WTC11 (cell line): ENCODE results near the gene EPHB6.

Experiments
- NR3C1 ChIP-seq: sonication (generic); formaldehyde crosslinking; conservative IDR thresholded peaks from 2 replicates; pipeline ENCODE4 v1.8.1; 2023; ENCODE audit warnings: low read depth, mild to moderate bottlenecking, missing genetic modification reagents
- TF ChIP-seq, protein P1 (sequence below): fragments of 200-600 bp; IDR thresholded peaks from 2 replicates; pipeline ENCODE4 v1.8.0; 2022; ENCODE audit warnings: antibody characterized with exemption
- TF ChIP-seq, protein P2 (sequence below): sonication (generic); formaldehyde crosslinking; IDR thresholded peaks from 2 replicates; pipeline ENCODE4 v1.8.1; 2022; ENCODE audit warnings: low read depth, missing genetic modification reagents, borderline replicate concordance

DNA sequence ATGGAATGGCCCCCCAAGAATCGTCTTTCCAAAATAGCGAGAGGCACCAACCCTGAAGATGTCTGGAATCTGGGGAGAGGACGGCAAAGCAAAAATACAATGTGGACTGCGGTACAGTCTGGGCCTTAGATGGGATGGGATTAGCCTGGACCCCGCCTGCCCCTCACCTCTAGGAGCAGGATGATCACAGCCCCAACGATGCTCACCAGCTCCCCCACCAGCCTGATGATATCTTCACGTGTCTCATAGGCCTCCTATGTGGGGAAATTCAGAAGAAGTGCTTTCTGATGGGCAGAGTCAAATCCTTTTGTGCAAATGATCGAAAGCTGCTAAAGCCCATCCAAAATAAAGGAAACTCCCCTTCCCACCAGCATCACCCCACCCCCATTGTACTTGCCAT is 60.4 kb downstream of the EPHB6 start:
- TF ChIP-seq, protein P1, sequence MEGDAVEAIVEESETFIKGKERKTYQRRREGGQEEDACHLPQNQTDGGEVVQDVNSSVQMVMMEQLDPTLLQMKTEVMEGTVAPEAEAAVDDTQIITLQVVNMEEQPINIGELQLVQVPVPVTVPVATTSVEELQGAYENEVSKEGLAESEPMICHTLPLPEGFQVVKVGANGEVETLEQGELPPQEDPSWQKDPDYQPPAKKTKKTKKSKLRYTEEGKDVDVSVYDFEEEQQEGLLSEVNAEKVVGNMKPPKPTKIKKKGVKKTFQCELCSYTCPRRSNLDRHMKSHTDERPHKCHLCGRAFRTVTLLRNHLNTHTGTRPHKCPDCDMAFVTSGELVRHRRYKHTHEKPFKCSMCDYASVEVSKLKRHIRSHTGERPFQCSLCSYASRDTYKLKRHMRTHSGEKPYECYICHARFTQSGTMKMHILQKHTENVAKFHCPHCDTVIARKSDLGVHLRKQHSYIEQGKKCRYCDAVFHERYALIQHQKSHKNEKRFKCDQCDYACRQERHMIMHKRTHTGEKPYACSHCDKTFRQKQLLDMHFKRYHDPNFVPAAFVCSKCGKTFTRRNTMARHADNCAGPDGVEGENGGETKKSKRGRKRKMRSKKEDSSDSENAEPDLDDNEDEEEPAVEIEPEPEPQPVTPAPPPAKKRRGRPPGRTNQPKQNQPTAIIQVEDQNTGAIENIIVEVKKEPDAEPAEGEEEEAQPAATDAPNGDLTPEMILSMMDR: no peak
- TF ChIP-seq NR3C1 (CRISPR knock-in tag): no peak
- TF ChIP-seq, protein P2, sequence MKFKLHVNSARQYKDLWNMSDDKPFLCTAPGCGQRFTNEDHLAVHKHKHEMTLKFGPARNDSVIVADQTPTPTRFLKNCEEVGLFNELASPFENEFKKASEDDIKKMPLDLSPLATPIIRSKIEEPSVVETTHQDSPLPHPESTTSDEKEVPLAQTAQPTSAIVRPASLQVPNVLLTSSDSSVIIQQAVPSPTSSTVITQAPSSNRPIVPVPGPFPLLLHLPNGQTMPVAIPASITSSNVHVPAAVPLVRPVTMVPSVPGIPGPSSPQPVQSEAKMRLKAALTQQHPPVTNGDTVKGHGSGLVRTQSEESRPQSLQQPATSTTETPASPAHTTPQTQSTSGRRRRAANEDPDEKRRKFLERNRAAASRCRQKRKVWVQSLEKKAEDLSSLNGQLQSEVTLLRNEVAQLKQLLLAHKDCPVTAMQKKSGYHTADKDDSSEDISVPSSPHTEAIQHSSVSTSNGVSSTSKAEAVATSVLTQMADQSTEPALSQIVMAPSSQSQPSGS (CRISPR knock-in tag): no peak
